Heart right ventricle (tissue), 16 donors: ENCODE measurements around the gene ACTL7A. TPM values are rescaled to one million over a fixed set of nuclear protein-coding genes. Genes with fewer than 3 reads are reported as not detected.
A peak's percentile ranks its signal among the peaks of the same experiment; 100 is the strongest.

Experiments used
- ATAC-seq, 8 donors: fragments of 200-7000 bp; cut with Tn5 transposase; one replicate each; pipeline ENCODE4 v1.9.1; 2020; ENCODE audit warnings: mild to moderate bottlenecking in 8 of 8, moderate library complexity in 8 of 8, moderate number of reproducible peaks in 1 of 8
- DNase-seq, 2 donors: peaks; one replicate each; pipeline ENCODE4 v3.0.0-alpha.2; 2020
- H3K27ac ChIP-seq, 10 donors: fragments of 200-600 bp; sonication (generic) in 2 of 10; one replicate each; pipeline versions ENCODE4 v1.5.0 to v1.8.0; 2020 to 2022; ENCODE audit warnings: mild to moderate bottlenecking in 3 of 10
- H3K27me3 ChIP-seq, 7 donors: fragments of 200-600 bp; one replicate each; pipeline ENCODE4 v1.8.0; 2021 to 2022; ENCODE audit warnings: mild to moderate bottlenecking in 2 of 7
- H3K36me3 ChIP-seq, 9 donors: fragments of 200-600 bp; sonication (generic) in 1 of 9; one replicate each; pipeline versions ENCODE4 v1.5.0 to v1.8.0; 2020 to 2022; ENCODE audit warnings: mild to moderate bottlenecking in 2 of 9
- H3K4me1 ChIP-seq, 9 donors: fragments of 200-600 bp; sonication (generic) in 1 of 9; one replicate each; pipeline versions ENCODE4 v1.5.0 to v1.8.0; 2020 to 2022; ENCODE audit warnings: mild to moderate bottlenecking in 4 of 9
- H3K4me3 ChIP-seq, 10 donors: fragments of 200-600 bp; sonication (generic) in 2 of 10; one replicate each; pipeline versions ENCODE4 v1.5.0 to v1.8.0; 2020 to 2022; ENCODE audit warnings: mild to moderate bottlenecking in 7 of 10, moderate library complexity in 2 of 10
- H3K9me3 ChIP-seq, 11 donors: fragments of 200-600 bp in 10 of 11; sonication (generic) in 2 of 11; one replicate each; pipeline versions ENCODE4 v1.5.0 to v1.8.0; 2013 to 2022; ENCODE audit warnings: mild to moderate bottlenecking in 2 of 11, control low read depth in 1 of 11, moderate library complexity in 1 of 11
- WGBS, 2 donors: extraction: QIAGEN DNeasy Blood & Tissue Kit; methylation state at CpG; one replicate each; pipeline ENCODE4 v1.1.7; 2013; ENCODE audit warnings: inconsistent platforms in 1 of 2; 5-methylcytosine and 5-hydroxymethylcytosine counted together
- intact Hi-C, 10 donors: fragments of 100-400 bp; cut with DNase I; formaldehyde crosslinking; loops; one replicate each; pipeline versions ENCODE4 v1.11.1 to v1.14.2; 2022
- polyA plus RNA-seq, 2 donors: library from polyadenylated mRNA; stranded (reverse); fragments of 200-250 nt; gene quantifications; one replicate each; pipeline ENCODE4 v1.2.3, GENCODE V29; 2013
- total RNA-seq, 10 donors: library from RNA; stranded (reverse); fragmentation: NEBNext Ultra II Directional in 3 of 10; extraction: Animal tissue kit (Norgen Biotek cat#: 25700) in 3 of 10; gene quantifications; one replicate each; pipeline versions ENCODE4 v1.2.1 to v1.2.4, GENCODE V29; 2021 to 2023
- TF ChIP-seq, protein P1 (sequence below), 9 donors: fragments of 200-600 bp; sonication (generic) in 2 of 9; IDR thresholded peaks; one replicate each; pipeline versions ENCODE4 v1.5.0 to v1.8.0; 2021 to 2022; ENCODE audit warnings: antibody characterized with exemption in 9 of 9, mild to moderate bottlenecking in 5 of 9, moderate library complexity in 1 of 9
- donor health status: Arrhythmogenic right ventricular cardiomyopathy.
- donor health status: ischemic (EF 13 %, LVEDD 7.1; RV severe dilation, severe dysfunction).
- donor health status: healthy with polysubstance abuse.
- donor health status: DM: no; HTN: yes; CAD: no.
- donor health status: DM: no; HTN: no; CAD: no.
- donor health status: ischemic (EF 25% LVEDD 6.9; RV normal size, moderate dysfunction).
- donor health status: ischemic (EF 25% LVEDD 5.7; RV mildly dilated, moderate dysfunction).
- donor health status: healthy.
- donor health status: DM: yes; HTN: yes; CAD: no.
- donor health status: Ischemic cardiomyopathy.
- donor health status: ischemic (EF 35%, LVEDD 5.7; RV mildly dilated, moderate dysfunction).
- donor health status: nonischemic (EF 11% LVEDD 7.7; RV severe dilation, severe dysfunction).
- donor health status: DM: yes; HTN: yes; CAD: no.
- donor health status: PGD.
- donor health status: ischemic (EF 29% LVEDD 5.4; RV normal size, mild dysfunction).
- donor health status: nonischemic (EF 23%, LVEDD 6.1; RV moderate dilation, normal function).

The ACTL7A gene
- total and polyA plus RNA-seq, 12 donors = not detected

DNA sequence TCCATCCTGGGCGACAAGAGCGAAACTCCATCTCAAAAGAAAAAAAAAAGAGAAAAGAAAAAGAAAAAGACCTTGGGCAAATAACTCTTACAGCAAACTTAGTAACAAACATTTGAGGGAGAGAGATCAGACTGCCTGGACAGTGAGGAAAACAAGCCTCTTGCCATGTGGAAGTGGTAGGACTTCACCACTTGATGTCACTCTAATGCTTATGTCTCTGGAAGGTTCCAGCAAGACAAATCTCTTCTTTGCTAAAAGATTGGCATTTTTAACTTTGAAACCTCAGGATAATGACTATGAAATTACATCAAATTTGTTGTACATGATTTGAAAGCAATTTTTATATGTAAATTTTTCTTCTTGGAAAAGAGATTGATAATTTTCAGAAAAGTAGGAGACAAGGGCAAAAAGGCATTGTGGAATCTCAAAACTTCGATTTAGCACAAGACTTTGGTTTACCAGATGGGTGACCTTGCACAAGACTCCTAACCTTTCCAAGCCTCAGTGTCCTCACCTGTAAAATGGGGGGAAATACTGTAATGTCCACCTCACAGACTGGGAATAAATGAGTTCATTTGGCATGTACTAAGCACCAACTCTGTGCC, 11.7 kb upstream of the ACTL7A start:
- Histone ChIP-seq H3K36me3 (no peaks in the 10 kb centered on the region), H3K4me1 (no peaks in the 10 kb centered on the region), H3K4me3 (no peak overlapping the region), H3K27ac (no peak overlapping the region), H3K27me3 (peaks cover 0 to 6% (median 0%) of the 10 kb centered on the region in 7 donors), H3K9me3 (no peaks in the 10 kb centered on the region)
- WGBS, 2 donors = 94 to 97% methylated on average over 3 of the region's 3 CpGs
- no peak for DNase-seq
- intact Hi-C loops = no loop called here
- TF ChIP-seq, protein P1, sequence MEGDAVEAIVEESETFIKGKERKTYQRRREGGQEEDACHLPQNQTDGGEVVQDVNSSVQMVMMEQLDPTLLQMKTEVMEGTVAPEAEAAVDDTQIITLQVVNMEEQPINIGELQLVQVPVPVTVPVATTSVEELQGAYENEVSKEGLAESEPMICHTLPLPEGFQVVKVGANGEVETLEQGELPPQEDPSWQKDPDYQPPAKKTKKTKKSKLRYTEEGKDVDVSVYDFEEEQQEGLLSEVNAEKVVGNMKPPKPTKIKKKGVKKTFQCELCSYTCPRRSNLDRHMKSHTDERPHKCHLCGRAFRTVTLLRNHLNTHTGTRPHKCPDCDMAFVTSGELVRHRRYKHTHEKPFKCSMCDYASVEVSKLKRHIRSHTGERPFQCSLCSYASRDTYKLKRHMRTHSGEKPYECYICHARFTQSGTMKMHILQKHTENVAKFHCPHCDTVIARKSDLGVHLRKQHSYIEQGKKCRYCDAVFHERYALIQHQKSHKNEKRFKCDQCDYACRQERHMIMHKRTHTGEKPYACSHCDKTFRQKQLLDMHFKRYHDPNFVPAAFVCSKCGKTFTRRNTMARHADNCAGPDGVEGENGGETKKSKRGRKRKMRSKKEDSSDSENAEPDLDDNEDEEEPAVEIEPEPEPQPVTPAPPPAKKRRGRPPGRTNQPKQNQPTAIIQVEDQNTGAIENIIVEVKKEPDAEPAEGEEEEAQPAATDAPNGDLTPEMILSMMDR (IDR thresholded peaks at IDR 0.05) = peak in 6 of 9 donors; percentile 23 to 43 (median 30)
- no peak for ATAC-seq

DNA sequence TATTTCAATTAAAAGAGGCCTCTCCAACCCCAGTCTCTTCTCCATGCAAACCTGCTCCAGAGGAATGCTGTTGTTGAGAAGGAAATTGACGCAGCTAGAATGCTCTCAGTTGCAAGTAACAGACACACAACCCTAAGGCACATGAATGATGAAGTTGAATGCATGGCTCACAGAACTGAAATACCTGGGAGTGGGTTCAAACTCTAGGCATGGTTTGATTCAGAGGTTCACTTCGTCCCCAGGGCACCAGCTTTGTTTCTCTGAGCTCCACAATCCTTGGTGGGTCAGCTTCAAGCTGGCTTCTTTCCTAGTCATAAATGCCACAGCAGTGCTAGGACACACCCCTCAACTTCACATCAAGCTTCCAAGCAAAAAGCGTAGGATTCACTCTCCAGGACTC, 10.9 kb upstream of the ACTL7A start:
- intact Hi-C loops = no loop called here
- Histone ChIP-seq H3K9me3 (no peaks in the 10 kb centered on the region), H3K36me3 (no peaks in the 10 kb centered on the region), H3K27ac (no peak overlapping the region), H3K4me3 (no peak overlapping the region), H3K4me1 (no peaks in the 10 kb centered on the region), H3K27me3 (peaks cover 0 to 6% (median 0%) of the 10 kb centered on the region in 7 donors)
- TF ChIP-seq, protein P1 (IDR thresholded peaks at IDR 0.05) = no peak
- DNase-seq (no peak), ATAC-seq (no peak)
- 86 to 94% methylated on average over 3 of the region's 3 CpGs for WGBS, 2 donors

GRCh38 chr9:108852079-108852478, 10.0 kb upstream of the ACTL7A start:
- Histone ChIP-seq H3K27ac (no peak overlapping the region), H3K27me3 (peaks cover 0 to 6% (median 0%) of the 10 kb centered on the region in 7 donors), H3K4me1 (no peaks in the 10 kb centered on the region), H3K4me3 (no peak overlapping the region), H3K9me3 (no peaks in the 10 kb centered on the region), H3K36me3 (no peaks in the 10 kb centered on the region)
- ATAC-seq = no peak
- DNase-seq = no peak
- WGBS, 2 donors = 15 to 17% methylated on average over 1 of the region's 1 CpG
- intact Hi-C loops = no loop called here
- TF ChIP-seq, protein P1 (IDR thresholded peaks at IDR 0.05) = no peak

DNA sequence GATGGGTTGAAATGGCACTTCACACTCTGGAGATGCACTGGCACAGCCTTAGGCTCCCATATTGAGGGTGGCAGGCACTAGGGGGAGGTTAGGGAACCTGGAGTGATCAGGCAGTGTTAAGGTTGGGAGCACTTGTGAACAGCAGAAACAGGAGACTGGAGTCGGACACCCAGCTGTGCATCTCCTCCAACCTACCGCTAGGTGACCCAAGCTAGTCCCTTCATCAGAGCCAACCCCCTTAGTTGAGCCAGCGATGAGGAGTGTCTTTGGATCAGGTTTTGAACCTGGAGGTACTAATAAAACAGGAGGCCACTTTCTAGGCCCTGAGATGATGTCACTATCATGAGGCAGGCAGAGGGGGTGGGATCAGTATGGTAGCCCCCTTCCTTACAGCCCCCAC, 8.0 kb upstream of the ACTL7A start:
- no peaks in the 10 kb centered on the region for H3K36me3 ChIP-seq
- H3K27me3 ChIP-seq = peaks cover 0 to 6% (median 0%) of the 10 kb centered on the region in 7 donors
- DNase-seq (no peak), ATAC-seq (no peak)
- TF ChIP-seq, protein P1 (IDR thresholded peaks at IDR 0.05) = no peak
- intact Hi-C loops = no loop called here
- no peaks in the 10 kb centered on the region for H3K9me3 ChIP-seq
- 93% methylated on average over 3 of the region's 3 CpGs for WGBS, 2 donors
- H3K27ac ChIP-seq = no peak overlapping the region
- no peak overlapping the region for H3K4me3 ChIP-seq
- no peaks in the 10 kb centered on the region for H3K4me1 ChIP-seq
